HEK293T (cell line): Measurements from ENCODE around the gene CERS1.

ENCODE experiments used
- FOXM1 ChIP-seq: fragments of 450-650 bp; IDR thresholded peaks from 2 replicates; pipeline ENCODE4 v1.6.1; 2017; ENCODE audit warnings: mild to moderate bottlenecking, borderline replicate concordance
- L3MBTL2 ChIP-seq: fragments of 450-650 bp; conservative IDR thresholded peaks from 2 replicates; pipeline ENCODE4 v1.6.1; 2016; ENCODE audit warnings: mild to moderate bottlenecking
- PKNOX1 ChIP-seq: fragments of 450-650 bp; IDR thresholded peaks from 2 replicates; pipeline ENCODE4 v1.6.1; 2016
- SP1 ChIP-seq: fragments of 450-650 bp; IDR thresholded peaks from 2 replicates; pipeline ENCODE4 v1.6.1; 2017
- TARDBP ChIP-seq: fragments of 450-650 bp; IDR thresholded peaks from 2 replicates; pipeline ENCODE4 v1.6.1; 2016

- TF ChIP-seq PKNOX1: no peak
- TF ChIP-seq FOXM1: no peak
- no peak for TF ChIP-seq L3MBTL2
- no peak for TF ChIP-seq TARDBP
- no peak for TF ChIP-seq SP1
Measured at GRCh38 chr19:18863843-18864362, 32.1 kb downstream of the CERS1 start.
